Mucosa of gallbladder (tissue), 1 donor: ENCODE data around the gene PIRT. TPM values are rescaled to one million over a fixed set of nuclear protein-coding genes. Genes with fewer than 3 reads are reported as not detected.
A peak's percentile ranks its signal among the peaks of the same experiment; 100 is the strongest.
"Not testable (repeated sequence)": the region's sequence is repeated elsewhere in the genome, so short reads cannot be mapped to it uniquely, and the experiment has no call there.

Source experiments
- DNase-seq: peaks from one replicate; pipeline ENCODE4 v3.0.0-alpha.2; 2020; ENCODE audit warnings: low spot score
- total RNA-seq: library from RNA; stranded (reverse); gene quantifications from one replicate; pipeline ENCODE4 v1.2.1, GENCODE V29; 2021
- donor health status: DM: no; HTN: no; CAD: no.

PIRT gene
- total RNA-seq = 0.32 TPM

GRCh38 chr17:10837921-10838320, at the start of gene PIRT:
TSS of gene PIRT (minus strand) at chr17:10838087. CDS start at chr17:10825645, 12,442 bp downstream.
- DNase-seq = no peak

- DNase-seq = no peak
Observed at GRCh38 chr17:10881959-10882358, 44.1 kb upstream of the PIRT start.

- peak; percentile 32 for DNase-seq
Observed at GRCh38 chr17:10879190-10879836, 41.4 kb upstream of the PIRT start.

GRCh38 chr17:10875984-10876555, 38.2 kb upstream of the PIRT start:
- peak; percentile 34 for DNase-seq

- DNase-seq = peak; percentile 14
Observed at GRCh38 chr17:10875430-10875851, 37.6 kb upstream of the PIRT start.

- DNase-seq = peak; percentile 26
Observed at GRCh38 chr17:10871914-10872313, 34.0 kb upstream of the PIRT start.

- DNase-seq = no peak
Observed at GRCh38 chr17:10870336-10871050, 32.6 kb upstream of the PIRT start.

GRCh38 chr17:10868744-10869143, 30.9 kb upstream of the PIRT start:
- not testable (repeated sequence) for DNase-seq

- no peak for DNase-seq
Observed at GRCh38 chr17:10859051-10859450, 21.2 kb upstream of the PIRT start.

GRCh38 chr17:10857976-10858375, 20.1 kb upstream of the PIRT start:
- no peak for DNase-seq

GRCh38 chr17:10846636-10847035, 8.7 kb upstream of the PIRT start:
- not testable (repeated sequence) for DNase-seq

GRCh38 chr17:10845388-10845751, 7.5 kb upstream of the PIRT start:
- DNase-seq = no peak

- DNase-seq = peak; percentile 79
Observed at GRCh38 chr17:10844621-10845387, 6.9 kb upstream of the PIRT start.

GRCh38 chr17:10843811-10844210, 5.9 kb upstream of the PIRT start:
- peak; percentile 17 for DNase-seq

GRCh38 chr17:10842658-10843057, 4.8 kb upstream of the PIRT start:
- DNase-seq = no peak

- DNase-seq = no peak
Observed at GRCh38 chr17:10838682-10839081, 795 bp upstream of the PIRT start.

- DNase-seq = no peak
Observed at GRCh38 chr17:10836966-10837590, 809 bp downstream of the PIRT start.

- DNase-seq = no peak
Observed at GRCh38 chr17:10836145-10836544, 1.7 kb downstream of the PIRT start.

GRCh38 chr17:10831696-10832095, 6.2 kb downstream of the PIRT start:
- no peak for DNase-seq

GRCh38 chr17:10827898-10828552, 9.9 kb downstream of the PIRT start:
- DNase-seq = no peak

- no peak for DNase-seq
Observed at GRCh38 chr17:10824874-10825273, 13.0 kb downstream of the PIRT start.
